ENCODE results near the gene FES. TPM values are rescaled to one million over a fixed set of nuclear protein-coding genes. Genes with fewer than 3 reads are reported as not detected.
A peak's percentile ranks its signal among the peaks of the same experiment; 100 is the strongest.
"Not testable (repeated sequence)": the region's sequence is repeated elsewhere in the genome, so short reads cannot be mapped to it uniquely, and the experiment has no call there.

The FES gene
- total and polyA plus RNA-seq, 4 experiments from 2014 or later: 2.3 to 3.0 TPM; not detected in 2

DNA sequence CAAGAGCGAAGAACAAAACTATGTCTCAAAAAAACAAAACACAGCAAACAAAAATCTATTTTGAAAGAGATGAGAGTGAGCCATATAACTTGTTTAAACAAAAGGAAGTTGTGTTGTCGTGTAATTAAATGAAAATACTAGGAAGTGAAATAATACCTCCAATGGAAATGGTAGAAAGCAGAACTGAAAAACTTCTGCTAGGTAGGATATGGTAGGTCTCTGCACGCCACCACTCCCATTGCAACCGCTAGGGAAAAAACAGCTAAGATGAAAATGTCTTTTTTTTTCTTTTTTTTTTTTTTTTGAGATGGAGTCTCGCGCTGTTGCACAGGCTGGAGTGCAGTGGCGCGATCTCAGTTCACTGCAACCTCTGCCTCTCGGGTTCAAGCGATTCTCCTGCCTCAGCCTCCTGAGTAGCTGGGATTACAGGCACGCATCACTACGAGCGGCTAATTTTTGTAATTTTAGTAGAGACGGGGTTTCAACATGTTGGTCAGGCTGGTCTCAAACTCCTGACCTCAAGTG, 12.9 kb downstream of the FES start:
- H3K27ac ChIP-seq (ENCODE audit: low read depth, low read length); H3K9me3 ChIP-seq (ENCODE audit: control insufficient read depth in 1 of 2, low read length in 2 of 2); DNase-seq; POLR2A ChIA-PET (ENCODE audit: partially characterized antibody); H3K4me3 Mint-ChIP-seq; H3K27ac Mint-ChIP-seq; intact Hi-C loops (cut with micrococcal nuclease); H3K36me3 Mint-ChIP-seq; H3K4me1 ChIP-seq (ENCODE audit: insufficient read depth, low read length); H3K36me3 ChIP-seq (ENCODE audit: insufficient read depth, low read length); H3K27me3 ChIP-seq (ENCODE audit: insufficient read depth, low read length); H3K4me3 ChIP-seq (ENCODE audit: low read length in 2 of 2); H3K9me3 Mint-ChIP-seq; H3K27me3 Mint-ChIP-seq: not testable (repeated sequence)
- CTCF ChIA-PET (ENCODE audit: partially characterized antibody): interaction anchor here (0.7 to 2.0 kb wide), 5 partner anchors 11 to 152 kb away, joined by 3 to 5 read pairs (median 3); partner anchors contain the start of genes FES, HDDC3 and UNC45A
- peaks cover 8 to 15% (median 12%) of the 10 kb centered on the region in 4 donors for H3K4me1 Mint-ChIP-seq

DNA sequence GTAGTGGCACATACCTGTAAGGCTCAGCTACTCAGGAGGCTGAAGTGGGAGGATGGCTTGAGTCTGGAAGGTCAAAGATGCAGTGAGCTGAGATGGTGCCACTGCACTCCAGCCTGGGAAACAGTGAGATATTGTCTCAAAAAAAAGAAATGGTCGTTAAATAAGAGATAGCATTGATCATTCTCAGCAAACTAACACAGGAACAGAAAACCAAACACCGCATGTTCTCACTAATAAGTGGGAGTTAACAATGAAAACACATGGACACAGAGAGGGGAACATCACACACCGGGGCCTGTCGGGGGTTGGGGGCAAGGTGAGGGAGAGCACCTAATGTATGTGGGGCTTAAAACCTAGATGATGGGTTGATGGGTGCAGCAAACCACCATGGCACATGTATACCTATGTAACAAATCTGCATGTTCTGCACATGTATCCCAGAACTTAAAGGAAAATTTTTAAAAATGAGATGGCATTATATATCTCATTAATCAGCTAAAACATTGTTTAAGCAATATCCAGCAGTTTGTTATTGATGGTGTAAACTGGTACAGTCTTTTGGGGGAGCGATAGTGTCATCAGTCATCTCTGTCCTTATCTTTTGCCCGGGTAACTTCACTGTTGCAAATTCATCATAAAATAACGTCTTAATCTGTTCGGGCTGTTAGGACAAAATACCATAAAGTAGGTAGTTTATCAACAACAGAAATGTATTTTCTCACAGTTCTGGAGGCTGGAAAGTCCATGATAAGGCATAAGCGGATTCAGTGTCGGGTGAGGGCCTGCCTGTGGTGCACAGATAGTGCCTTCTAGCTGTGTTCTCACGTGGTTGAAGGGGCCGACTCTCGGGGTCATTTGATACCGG, 17.1 kb downstream of the FES start:
- ChIA-PET POLR2A (ENCODE audit: partially characterized antibody) (interaction anchor here (1.1 to 8.4 kb wide), 5 partner anchors 30 to 185 kb away, joined by 3 to 315 read pairs (median 4); partner anchors contain the start of genes BLM, HDDC3, RCCD1 and UNC45A), CTCF (ENCODE audit: partially characterized antibody) (interaction anchor here (0.6 to 12.9 kb wide), 10 partner anchors 12 to 581 kb away, joined by 3 to 344 read pairs (median 8); partner anchors contain the start of genes FES, HDDC3, RCCD1 and UNC45A)
- H3K4me1 Mint-ChIP-seq: peaks cover 10 to 38% (median 26%) of the 10 kb centered on the region in 4 donors
- H3K9me3 Mint-ChIP-seq: no peaks in the 10 kb centered on the region
- H3K4me3 ChIP-seq (ENCODE audit: low read length in 2 of 2): no peak overlapping the region
- no peaks in the 10 kb centered on the region for H3K27me3 ChIP-seq (ENCODE audit: insufficient read depth, low read length)
- no peaks in the 10 kb centered on the region for H3K9me3 ChIP-seq (ENCODE audit: control insufficient read depth in 1 of 2, low read length in 2 of 2)
- peak overlapping the region; percentile 68 for H3K27ac ChIP-seq (ENCODE audit: low read depth, low read length)
- intact Hi-C loops (cut with micrococcal nuclease): loop anchor here (1.0 to 2.0 kb wide), 4 partner anchors 15 to 369 kb away; no protein-coding TSS in a partner anchor
- no peak for DNase-seq
- peaks cover 15 to 18% of the 10 kb centered on the region in 2 donors for H3K36me3 Mint-ChIP-seq
- H3K27ac Mint-ChIP-seq: peak overlapping the region; percentile 85 to 96 (median 94)
- peaks cover 16% of the 10 kb centered on the region for H3K4me1 ChIP-seq (ENCODE audit: insufficient read depth, low read length)
- H3K36me3 ChIP-seq (ENCODE audit: insufficient read depth, low read length): peaks cover 15% of the 10 kb centered on the region
- no peaks in the 10 kb centered on the region for H3K27me3 Mint-ChIP-seq
- H3K4me3 Mint-ChIP-seq: peak overlapping the region; percentile 76 to 95 (median 92)

DNA sequence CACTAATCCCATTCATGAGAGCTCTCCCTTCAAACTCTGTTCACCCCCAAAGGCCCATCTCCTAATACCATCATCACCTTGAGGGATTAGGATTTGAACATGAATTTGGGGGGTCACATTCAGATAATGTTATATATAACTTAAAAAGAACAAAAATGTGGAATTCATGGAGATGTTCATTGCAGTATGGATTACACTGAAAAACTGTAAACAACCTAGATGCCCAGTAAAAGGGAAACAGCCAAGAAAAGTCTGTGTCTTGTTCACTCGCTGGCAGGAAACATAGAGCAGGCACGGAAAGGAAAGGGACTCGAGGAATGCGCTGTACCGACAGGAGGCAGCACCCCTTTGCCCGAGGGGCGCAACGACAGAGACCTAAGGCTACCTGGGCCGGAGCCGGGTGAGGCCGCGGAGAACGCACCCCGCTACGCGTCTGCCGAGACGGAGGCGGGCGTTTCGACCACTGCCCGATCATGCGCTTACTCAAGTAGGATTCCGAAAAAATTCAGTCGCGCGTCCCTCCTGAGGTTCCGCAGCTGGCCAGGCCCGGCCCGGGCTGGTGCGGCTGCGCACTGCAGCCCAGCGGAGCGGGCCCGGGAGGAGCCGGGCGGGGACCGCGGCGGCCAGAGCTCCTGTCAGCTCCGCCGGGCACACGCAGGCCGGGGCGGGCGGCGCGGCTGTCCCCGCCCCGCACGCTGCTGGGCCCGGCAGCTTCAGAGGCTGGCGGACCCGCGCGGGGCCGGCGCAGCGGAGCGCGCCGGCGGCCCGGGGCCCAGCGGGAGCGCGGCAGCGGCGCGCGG, 17.9 kb downstream of the FES start:
- ChIA-PET POLR2A (ENCODE audit: partially characterized antibody) (interaction anchor here (0.7 to 8.4 kb wide), 14 partner anchors 12 to 670 kb away, joined by 3 to 315 read pairs (median 7); partner anchors contain the start of genes BLM, FES, HDDC3 and RCCD1), CTCF (ENCODE audit: partially characterized antibody) (interaction anchor here (0.6 to 12.9 kb wide), 12 partner anchors 11 to 254 kb away, joined by 3 to 344 read pairs (median 6); partner anchors contain the start of genes FES, HDDC3, RCCD1 and UNC45A)
- peak; percentile 73 to 79 (median 75) for DNase-seq
- peak overlapping the region; percentile 85 to 96 (median 94) for H3K27ac Mint-ChIP-seq
- H3K4me1 Mint-ChIP-seq: peaks cover 10 to 38% (median 26%) of the 10 kb centered on the region in 4 donors
- peaks cover 17 to 25% of the 10 kb centered on the region in 2 donors for H3K36me3 Mint-ChIP-seq
- peak overlapping the region; percentile 76 to 95 (median 92) for H3K4me3 Mint-ChIP-seq
- peaks cover 16% of the 10 kb centered on the region for H3K4me1 ChIP-seq (ENCODE audit: insufficient read depth, low read length)
- H3K27ac ChIP-seq (ENCODE audit: low read depth, low read length): peak overlapping the region; percentile 68
- peak overlapping the region; percentile 61 to 80 for H3K4me3 ChIP-seq (ENCODE audit: low read length in 2 of 2)
- intact Hi-C loops (cut with micrococcal nuclease): loop anchor here (1.0 to 2.0 kb wide), 4 partner anchors 16 to 369 kb away; no protein-coding TSS in a partner anchor
- no peaks in the 10 kb centered on the region for H3K27me3 Mint-ChIP-seq
- H3K36me3 ChIP-seq (ENCODE audit: insufficient read depth, low read length): peaks cover 23% of the 10 kb centered on the region
- no peaks in the 10 kb centered on the region for H3K9me3 ChIP-seq (ENCODE audit: control insufficient read depth in 1 of 2, low read length in 2 of 2)
- no peaks in the 10 kb centered on the region for H3K9me3 Mint-ChIP-seq
- no peaks in the 10 kb centered on the region for H3K27me3 ChIP-seq (ENCODE audit: insufficient read depth, low read length)

DNA sequence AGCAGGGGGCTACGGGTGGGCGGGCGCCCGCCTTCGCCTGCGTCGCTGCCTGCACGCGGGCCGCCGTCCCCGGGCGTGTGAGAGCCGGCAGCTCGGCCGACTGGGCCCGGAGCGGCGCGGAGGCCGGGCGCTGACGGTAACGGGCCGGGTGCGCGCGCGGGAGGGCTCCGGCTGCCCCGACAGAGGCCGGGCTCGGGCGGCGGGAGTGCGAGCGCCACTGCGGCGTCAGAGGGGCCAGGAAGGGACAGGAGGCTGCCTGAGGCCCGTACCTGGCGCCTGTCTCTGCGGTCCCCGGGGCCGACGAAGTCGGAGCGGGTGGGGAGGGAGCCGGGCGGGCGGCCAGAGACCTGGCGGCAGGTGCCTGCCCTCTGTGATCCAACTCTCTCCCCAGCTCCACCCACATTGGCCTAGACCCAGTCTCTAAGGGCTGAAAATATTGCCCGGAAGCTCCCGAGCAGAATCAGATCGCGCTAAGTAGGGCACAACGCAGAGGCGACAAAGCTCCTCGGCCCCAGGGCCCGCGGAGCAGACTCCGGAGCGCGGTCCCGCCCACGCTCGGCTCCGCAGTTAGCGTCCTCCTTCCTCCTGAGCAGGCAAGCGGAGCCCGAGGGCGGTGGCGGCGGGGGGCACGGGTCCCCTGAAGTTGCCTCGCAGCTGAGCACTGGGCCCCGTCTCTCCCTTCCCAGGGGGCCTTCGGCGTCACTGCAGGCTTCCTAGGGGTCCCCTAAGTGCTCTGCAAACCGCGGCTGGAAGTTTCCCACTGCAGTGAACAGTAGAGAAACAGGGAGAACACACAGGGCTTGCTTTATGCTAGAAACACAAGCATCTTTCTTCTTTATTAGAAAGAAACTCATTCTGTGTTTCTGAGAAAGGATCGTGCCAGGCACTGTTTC, 18.8 kb downstream of the FES start, which contains the start of gene MAN2A2:
Gene MAN2A2 (plus strand): TSS at position 463 of the 893 bp plus-strand sequence. CDS start 906 bp downstream, outside the sequence.
- DNase-seq: peak; percentile 66 to 80 (median 69)
- ChIA-PET CTCF (ENCODE audit: partially characterized antibody) (interaction anchor here (0.7 to 12.9 kb wide), 11 partner anchors 8 to 255 kb away, joined by 3 to 344 read pairs (median 6); partner anchors contain the start of genes FES, HDDC3, RCCD1 and UNC45A), POLR2A (ENCODE audit: partially characterized antibody) (interaction anchor here (0.8 to 8.4 kb wide), 16 partner anchors 11 to 671 kb away, joined by 3 to 315 read pairs (median 5); partner anchors contain the start of genes BLM, FES, HDDC3 and NGRN)
- Histone ChIP-seq H3K27me3 (ENCODE audit: insufficient read depth, low read length) (no peaks in the 10 kb centered on the region), H3K9me3 (ENCODE audit: control insufficient read depth in 1 of 2, low read length in 2 of 2) (no peaks in the 10 kb centered on the region), H3K36me3 (ENCODE audit: insufficient read depth, low read length) (peaks cover 30% of the 10 kb centered on the region), H3K27ac (ENCODE audit: low read depth, low read length) (peak within 1 kb of the TSS; percentile 77), H3K4me1 (ENCODE audit: insufficient read depth, low read length) (peaks cover 16% of the 10 kb centered on the region), H3K4me3 (ENCODE audit: low read length in 2 of 2) (peak within 1 kb of the TSS; percentile 61 to 80)
- no peaks in the 10 kb centered on the region for H3K9me3 Mint-ChIP-seq
- intact Hi-C loops (cut with micrococcal nuclease): loop anchor here (1.0 to 2.0 kb wide), 4 partner anchors 17 to 368 kb away; no protein-coding TSS in a partner anchor
- H3K4me1 Mint-ChIP-seq: peaks cover 11 to 38% (median 26%) of the 10 kb centered on the region in 4 donors
- H3K27me3 Mint-ChIP-seq: no peaks in the 10 kb centered on the region
- H3K36me3 Mint-ChIP-seq: peaks cover 25 to 34% of the 10 kb centered on the region in 2 donors
- H3K27ac Mint-ChIP-seq: peak within 1 kb of the TSS; percentile 85 to 96 (median 94)
- peak within 1 kb of the TSS; percentile 76 to 95 (median 92) for H3K4me3 Mint-ChIP-seq

DNA sequence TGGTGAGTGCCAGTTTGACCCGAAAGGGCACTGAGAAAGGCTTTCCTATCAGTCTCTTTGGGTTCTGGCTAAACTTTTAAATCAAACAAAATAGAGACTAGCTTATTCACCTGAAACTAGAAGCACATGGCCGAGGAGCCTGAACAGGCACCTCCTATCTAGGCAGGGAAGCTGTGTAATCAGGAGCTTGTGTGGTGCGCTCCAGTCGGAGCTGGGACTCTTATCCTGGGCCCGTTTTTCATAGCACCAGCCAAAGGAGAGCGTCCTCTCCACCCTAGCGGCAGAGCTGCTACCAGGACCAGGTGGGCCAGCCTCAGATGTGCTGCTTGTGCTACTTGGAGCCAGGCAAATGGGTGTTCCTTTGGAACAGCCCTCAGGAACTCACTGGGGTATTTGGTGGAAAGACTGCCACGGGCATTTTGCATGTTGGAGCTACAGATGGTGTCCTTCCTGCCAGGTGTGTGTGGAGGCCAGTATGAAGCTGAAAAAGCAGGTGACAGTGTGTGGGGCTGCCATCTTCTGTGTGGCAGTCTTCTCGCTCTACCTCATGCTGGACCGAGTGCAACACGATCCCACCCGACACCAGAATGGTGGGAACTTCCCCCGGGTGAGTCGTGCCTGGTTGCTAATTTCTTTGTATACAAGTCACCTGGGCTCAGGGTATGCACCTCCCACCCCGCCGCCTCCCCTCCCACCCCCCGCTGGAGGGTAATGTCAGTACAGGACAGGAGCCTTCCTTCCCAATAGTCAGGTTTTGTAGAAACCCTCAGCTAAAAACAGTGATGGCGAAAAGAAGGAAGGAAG, 19.6 kb downstream of the FES start:
- peak overlapping the region; percentile 70 to 91 (median 84) for H3K27ac Mint-ChIP-seq
- Histone ChIP-seq H3K27me3 (ENCODE audit: insufficient read depth, low read length) (no peaks in the 10 kb centered on the region), H3K4me3 (ENCODE audit: low read length in 2 of 2) (peak overlapping the region; percentile 39 to 62), H3K4me1 (ENCODE audit: insufficient read depth, low read length) (peaks cover 16% of the 10 kb centered on the region), H3K27ac (ENCODE audit: low read depth, low read length) (peak overlapping the region; percentile 77), H3K9me3 (ENCODE audit: control insufficient read depth in 1 of 2, low read length in 2 of 2) (no peaks in the 10 kb centered on the region), H3K36me3 (ENCODE audit: insufficient read depth, low read length) (peaks cover 34% of the 10 kb centered on the region)
- intact Hi-C loops (cut with micrococcal nuclease): loop anchor here (2.0 kb wide), 1 partner anchor 367 kb away; no protein-coding TSS in a partner anchor
- DNase-seq: no peak
- peak overlapping the region; percentile 76 to 88 (median 84) for H3K4me3 Mint-ChIP-seq
- ChIA-PET CTCF (ENCODE audit: partially characterized antibody) (interaction anchor here (1.2 to 12.9 kb wide), 8 partner anchors 9 to 368 kb away, joined by 3 to 344 read pairs (median 7); partner anchors contain the start of genes FES, HDDC3, RCCD1 and UNC45A), POLR2A (ENCODE audit: partially characterized antibody) (interaction anchor here (0.9 to 8.4 kb wide), 12 partner anchors 10 to 672 kb away, joined by 3 to 315 read pairs (median 8); partner anchors contain the start of genes BLM, FES, HDDC3 and NGRN)
- H3K9me3 Mint-ChIP-seq: no peaks in the 10 kb centered on the region
- H3K27me3 Mint-ChIP-seq: no peaks in the 10 kb centered on the region
- peaks cover 26 to 38% of the 10 kb centered on the region in 2 donors for H3K36me3 Mint-ChIP-seq
- H3K4me1 Mint-ChIP-seq: peaks cover 11 to 38% (median 26%) of the 10 kb centered on the region in 4 donors

Measured in CD4-positive, alpha-beta memory T cell (primary cell).